NCI-H2107 (cell line): ENCODE results near the gene NSF.
"Not testable (repeated sequence)": the region's sequence is repeated elsewhere in the genome, so short reads cannot be mapped to it uniquely, and the experiment has no call there.

ENCODE experiments used
- DNase-seq: peaks from one replicate; lab custom pipeline; 2025; lab: John Stamatoyannopoulos, UW

Gene NSF

DNA sequence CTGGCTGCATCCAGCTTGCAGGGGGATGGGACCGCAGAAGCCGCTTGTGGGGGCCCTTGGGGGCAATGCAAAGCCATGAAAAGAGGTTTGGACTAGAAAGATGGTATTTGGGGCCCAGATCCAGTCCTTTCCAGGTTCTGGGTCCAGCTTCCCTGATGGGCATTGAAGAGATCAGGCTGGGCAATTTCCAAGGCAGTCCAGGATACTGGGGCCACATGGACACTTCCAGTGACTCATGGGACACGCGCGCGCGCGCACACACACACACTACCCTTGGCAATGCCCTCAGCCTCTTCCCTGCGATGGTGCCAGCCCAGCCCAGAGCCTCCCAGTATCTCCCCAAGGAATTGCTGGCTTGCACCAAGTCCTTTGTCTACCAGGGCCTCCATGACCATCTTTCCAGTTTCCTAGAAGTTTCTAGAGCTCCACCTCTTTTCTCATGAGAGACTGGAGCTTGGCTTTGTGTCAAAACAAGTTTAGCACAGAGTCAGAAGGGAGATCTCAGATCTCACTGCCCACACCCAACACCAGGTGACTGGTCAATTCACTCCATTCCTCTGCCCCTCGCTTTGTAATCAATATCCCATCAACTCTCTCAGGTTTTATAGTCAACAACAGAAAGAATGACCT lies 183.8 kb downstream of the NSF start:
- DNase-seq, result no peak

DNA sequence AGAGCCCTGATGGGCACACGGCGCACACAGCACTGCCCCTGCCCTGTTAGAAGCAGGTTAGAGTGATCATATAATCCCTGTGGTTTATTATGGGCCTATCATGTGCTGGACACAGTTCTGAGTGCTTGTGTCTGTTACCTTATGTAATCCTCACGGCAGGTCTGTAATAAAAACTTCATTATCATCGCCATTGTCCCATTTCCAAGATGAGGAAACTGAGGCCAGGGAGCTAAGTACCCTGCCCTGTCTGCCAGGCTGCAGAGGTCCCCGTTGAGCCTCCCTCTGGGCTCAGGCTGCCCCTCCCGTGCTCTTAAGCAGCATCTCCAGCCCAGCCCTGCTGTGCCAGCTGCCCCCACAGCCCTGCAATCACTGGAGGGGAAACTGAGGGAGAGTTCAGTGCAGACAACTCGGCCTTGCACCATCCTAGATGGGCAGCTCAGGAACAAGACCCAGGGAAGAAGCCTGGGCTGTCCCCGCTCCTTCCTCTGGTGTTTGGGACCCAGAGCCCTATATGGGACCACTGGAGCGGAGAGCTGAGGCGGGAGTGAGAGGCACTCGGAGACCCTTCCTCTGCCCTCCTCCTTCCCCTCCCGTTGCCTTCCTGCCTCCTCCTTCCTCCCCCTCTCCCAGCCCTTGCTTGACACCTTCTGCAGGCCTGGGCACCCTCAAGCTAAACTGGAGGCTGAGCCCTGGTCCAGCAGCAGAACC lies 186.0 kb downstream of the NSF start:
- no peak for DNase-seq

- DNase-seq, result no peak
Observed at GRCh38 chr17:46777943-46778915, 187.8 kb downstream of the NSF start.

GRCh38 chr17:46780003-46780373 lies 189.5 kb downstream of the NSF start:
- no peak for DNase-seq

DNA sequence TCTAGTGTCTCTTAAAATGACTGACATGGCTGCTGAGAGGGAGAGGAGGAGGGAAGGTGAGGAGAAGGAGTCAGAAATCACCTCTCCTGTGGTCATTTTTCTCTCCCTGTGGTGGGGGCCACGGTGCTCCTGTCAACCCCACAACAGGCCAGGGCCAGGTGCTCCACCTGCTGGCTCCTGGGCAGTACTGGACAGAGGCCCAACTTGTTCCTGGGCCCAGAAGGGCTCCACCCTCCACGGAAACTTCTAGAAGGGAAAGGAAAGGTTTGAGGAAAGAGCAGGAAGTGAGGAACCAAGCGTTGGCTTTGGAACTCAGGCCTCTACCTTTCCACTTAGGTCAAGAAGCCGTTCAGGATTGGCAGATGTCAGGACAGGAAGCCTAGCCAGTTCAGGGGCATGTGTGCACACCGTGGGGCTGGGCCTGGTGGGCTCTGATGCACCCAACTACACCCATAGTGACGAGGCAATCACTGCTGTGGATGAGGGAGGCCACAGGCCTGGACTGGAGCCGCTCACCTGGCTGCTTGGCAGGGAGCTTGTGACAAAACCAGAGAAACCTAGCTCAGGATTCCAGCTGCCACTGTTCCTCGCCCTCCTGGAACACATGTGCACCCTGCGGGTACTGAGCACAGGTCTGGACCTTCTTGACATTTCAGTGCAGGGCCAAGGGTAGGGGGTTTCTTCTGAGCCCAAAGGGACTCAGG lies 191.9 kb downstream of the NSF start:
- no peak for DNase-seq

DNA sequence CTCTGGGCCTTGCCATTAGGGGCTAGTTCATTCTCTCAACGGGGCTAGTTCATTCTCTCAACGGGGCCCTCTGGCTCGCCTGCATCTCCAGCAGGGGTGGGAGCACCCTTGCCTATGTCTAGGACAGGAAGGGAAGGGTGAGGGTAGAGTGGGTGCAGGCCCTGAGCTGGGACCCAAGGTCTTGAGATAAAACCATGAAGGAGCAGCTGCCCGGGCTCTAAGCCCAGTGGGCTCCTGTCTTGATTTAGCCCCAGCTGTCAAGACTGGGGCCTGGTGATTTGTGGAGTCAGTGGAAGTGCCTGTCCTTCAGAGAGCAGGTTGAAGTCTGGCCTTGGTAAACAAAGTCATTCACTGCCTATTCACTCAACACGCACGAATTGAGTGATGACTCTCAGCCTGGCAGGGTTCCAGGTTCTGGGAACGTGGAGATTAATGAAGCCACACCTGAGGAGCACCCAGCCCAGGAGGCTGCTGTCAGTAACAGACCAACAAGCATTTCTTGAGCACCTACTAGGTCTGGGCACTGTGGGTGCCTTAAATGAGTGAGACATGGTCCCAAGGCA lies 192.6 kb downstream of the NSF start:
- DNase-seq, result no peak

DNA sequence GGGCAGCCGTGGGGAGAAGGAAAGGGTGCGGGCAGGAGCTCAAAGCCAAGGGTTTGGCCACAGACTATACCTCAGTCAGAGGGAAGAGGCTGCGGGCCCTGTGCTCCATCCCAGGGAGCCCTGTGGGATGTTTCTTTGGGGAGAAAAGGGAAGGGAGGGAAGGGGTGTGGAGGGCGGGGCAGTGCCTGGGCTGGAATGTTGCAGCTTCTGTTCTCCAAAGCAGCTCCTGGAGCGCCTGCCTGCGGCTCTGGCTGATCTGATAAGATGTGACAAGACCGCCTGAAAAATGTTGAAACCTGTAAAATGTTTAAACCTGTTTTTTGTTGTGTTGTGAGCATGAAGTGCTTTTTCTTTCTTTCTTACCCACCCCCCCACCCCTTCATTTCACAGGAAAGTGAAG lies 195.2 kb downstream of the NSF start:
- no peak for DNase-seq

DNA sequence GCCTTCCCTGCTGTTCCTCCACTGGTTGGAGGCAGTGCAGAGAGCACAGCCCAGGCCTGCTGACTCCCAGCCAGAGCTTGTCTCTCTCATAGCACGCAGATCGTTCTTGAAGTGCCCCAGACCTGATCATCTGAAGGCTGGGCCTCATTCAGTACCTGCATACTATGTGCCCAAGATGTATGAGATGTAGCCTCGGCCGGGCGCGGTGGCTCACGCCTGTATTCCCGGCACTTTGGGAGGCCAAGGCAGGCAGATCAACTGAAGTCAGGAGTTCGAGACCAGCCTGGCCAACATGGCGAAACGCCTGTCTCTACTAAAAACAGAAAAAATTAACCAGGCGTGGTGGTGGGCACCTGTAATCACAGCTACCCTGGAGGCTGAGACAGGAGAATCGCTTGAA lies 197.0 kb downstream of the NSF start:
- DNase-seq, result no peak

- no peak for DNase-seq
Observed at GRCh38 chr17:46788300-46788699, 197.8 kb downstream of the NSF start.

GRCh38 chr17:46788796-46789195 lies 198.3 kb downstream of the NSF start:
- no peak for DNase-seq

DNA sequence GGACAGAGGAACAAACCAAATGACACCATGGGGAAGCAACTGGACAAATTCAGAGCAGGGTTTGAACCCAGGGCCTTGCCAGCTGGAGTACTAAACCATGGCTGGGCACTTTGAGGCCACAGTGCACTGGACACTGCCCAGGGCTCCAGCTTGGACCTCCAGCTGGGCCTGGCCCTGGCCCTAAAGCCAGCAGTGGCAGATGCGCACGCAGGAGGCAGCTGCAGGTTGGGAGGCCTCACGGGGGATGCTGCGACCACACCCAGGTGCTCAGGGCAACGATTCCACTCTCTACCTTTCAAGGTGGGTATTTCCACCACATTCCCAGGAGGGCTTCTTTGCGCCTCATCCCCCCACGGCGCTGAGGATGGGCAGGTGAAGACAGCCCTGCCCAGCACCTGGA lies 199.1 kb downstream of the NSF start:
- DNase-seq, result no peak

DNA sequence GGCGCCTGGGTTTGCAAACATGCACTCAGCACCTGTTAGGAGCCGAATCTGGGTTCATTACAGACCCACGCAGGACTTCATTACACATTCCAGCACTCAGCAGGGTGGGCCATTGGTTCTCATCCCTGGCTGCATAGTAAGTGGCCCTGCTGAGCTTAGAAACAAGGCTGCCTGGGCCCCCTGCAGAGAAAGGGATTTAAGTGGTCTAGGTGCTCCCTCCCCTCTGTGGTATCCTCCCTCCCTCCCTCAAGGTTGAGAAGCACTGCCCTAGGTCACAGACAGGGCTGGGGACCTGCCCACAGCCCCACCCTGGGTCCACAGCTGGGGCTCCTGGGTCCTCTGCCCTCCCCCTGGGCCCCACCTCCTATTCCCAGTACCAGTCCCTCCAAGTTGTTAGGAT lies 199.7 kb downstream of the NSF start:
- DNase-seq, result no peak

DNA sequence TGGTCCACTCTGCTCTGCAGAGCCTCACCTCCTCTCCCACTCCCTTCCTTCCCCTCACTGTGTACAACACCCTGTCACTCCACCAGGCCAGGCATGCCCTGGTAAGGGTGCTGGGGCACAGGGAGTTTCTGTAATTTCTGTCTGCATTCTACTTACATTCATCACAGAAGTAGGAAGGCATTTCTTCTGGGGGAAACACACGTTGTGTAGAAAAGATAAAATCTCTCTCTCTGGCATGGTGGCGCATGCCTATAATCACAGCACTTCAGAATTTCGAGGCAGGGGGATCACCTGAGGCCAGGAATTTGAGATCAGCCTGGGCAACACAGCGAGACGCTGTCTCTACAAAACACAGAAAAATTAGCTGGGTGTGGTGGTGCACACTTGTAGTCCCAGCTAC lies 201.1 kb downstream of the NSF start:
- no peak for DNase-seq

GRCh38 chr17:46792071-46792470 lies 201.6 kb downstream of the NSF start:
- DNase-seq, result no peak

GRCh38 chr17:46793023-46793422 lies 202.6 kb downstream of the NSF start:
- not testable (repeated sequence) for DNase-seq

GRCh38 chr17:46793541-46793940 lies 203.1 kb downstream of the NSF start:
- DNase-seq, result no peak

DNA sequence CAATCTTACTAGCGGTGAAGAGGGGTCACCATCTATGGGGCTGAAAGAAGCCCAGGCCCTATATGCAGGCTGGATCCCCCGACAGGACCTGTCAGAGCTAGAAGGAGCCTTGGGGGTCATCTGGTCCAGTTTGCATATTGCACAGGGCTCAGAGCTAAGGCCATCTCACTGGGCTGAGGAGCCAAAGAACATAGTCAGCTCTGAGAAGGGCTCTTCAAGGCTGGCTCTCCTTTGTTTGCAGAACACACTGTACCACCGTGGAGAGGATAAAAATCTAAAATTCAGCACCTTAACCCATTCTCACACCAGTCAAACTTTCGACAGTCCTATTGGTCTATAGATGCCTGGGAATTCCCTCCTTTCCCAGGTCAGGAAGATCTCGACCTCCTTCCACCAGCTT lies 203.8 kb downstream of the NSF start:
- DNase-seq, result no peak

- no peak for DNase-seq
Observed at GRCh38 chr17:46795379-46795952, 205.0 kb downstream of the NSF start.

- DNase-seq, result no peak
Observed at GRCh38 chr17:46796084-46796483, 205.6 kb downstream of the NSF start.

- no peak for DNase-seq
Observed at GRCh38 chr17:46796524-46796923, 206.1 kb downstream of the NSF start.

- DNase-seq, result no peak
Observed at GRCh38 chr17:46796956-46797530, 206.6 kb downstream of the NSF start.
